ENCODE results near the gene GMIP. TPM values are rescaled to one million over a fixed set of nuclear protein-coding genes. Genes with fewer than 3 reads are reported as not detected.

GMIP gene
- total RNA-seq, 2 experiments from 2014 or later = 30.1 to 48.7 TPM

DNA sequence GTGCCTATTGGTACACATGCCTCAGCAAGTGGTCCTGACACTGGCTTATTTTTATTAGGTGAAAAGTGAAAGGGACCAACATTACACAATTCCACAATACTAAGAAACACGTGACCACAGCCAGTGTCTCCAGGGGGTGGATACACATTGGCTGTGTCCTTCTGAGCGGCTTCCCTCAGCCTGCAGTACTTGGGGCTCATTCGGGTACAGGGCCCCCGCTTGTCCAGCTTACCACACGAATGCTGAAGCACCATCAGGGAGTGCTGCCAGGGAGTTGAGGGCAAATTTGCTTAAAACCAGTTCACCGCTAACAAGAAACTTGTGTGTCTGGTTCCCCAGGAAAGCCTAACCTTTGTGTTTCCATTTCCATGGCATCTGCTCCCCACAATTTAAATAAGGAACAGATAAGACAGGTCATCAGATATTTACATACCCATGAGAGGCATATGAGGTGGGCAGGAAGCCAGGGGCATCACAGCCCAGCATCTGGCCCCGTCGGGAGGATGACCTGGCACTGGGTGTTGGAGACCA, 48.2 kb downstream of the GMIP start:
- intact Hi-C loops (cut with micrococcal nuclease; ENCODE audit: unreplicated experiment) = no loop called here
- H2AFZ ChIP-seq (ENCODE audit: low read length) = no peak overlapping the region
- no peaks in the 10 kb centered on the region for H4K20me1 ChIP-seq (ENCODE audit: insufficient read depth, low read length)
- H3K79me2 ChIP-seq (ENCODE audit: insufficient read depth, low read depth, low read length) = no peaks in the 10 kb centered on the region
- no peak overlapping the region for H3K4me2 ChIP-seq (ENCODE audit: low read length)
- BruUV-seq (replicated peaks) = no TSS peak
- no peak overlapping the region for H3K4me3 ChIP-seq (ENCODE audit: low read depth, low read length, poor library complexity, severe bottlenecking)
- no peak overlapping the region for H3K27ac ChIP-seq (ENCODE audit: low read depth, low read length, poor library complexity, severe bottlenecking)
- H3K4me1 ChIP-seq (ENCODE audit: insufficient read depth, low read length, poor library complexity, severe bottlenecking) = peaks cover 21% of the 10 kb centered on the region
- no peaks in the 10 kb centered on the region for H3K36me3 ChIP-seq (ENCODE audit: insufficient read depth, low read length)
- H3K9me3 ChIP-seq (ENCODE audit: low read length) = no peaks in the 10 kb centered on the region
- TF ChIP-seq EZH2phosphoT487 (IDR thresholded peaks at IDR 0.05; ENCODE audit: borderline replicate concordance, low read depth, low read length) = no peak
- TF ChIP-seq, protein P1, sequence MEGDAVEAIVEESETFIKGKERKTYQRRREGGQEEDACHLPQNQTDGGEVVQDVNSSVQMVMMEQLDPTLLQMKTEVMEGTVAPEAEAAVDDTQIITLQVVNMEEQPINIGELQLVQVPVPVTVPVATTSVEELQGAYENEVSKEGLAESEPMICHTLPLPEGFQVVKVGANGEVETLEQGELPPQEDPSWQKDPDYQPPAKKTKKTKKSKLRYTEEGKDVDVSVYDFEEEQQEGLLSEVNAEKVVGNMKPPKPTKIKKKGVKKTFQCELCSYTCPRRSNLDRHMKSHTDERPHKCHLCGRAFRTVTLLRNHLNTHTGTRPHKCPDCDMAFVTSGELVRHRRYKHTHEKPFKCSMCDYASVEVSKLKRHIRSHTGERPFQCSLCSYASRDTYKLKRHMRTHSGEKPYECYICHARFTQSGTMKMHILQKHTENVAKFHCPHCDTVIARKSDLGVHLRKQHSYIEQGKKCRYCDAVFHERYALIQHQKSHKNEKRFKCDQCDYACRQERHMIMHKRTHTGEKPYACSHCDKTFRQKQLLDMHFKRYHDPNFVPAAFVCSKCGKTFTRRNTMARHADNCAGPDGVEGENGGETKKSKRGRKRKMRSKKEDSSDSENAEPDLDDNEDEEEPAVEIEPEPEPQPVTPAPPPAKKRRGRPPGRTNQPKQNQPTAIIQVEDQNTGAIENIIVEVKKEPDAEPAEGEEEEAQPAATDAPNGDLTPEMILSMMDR (conservative IDR thresholded peaks at IDR 0.05; ENCODE audit: low read length) = no peak
- ChIA-PET CTCF (ENCODE audit: unreplicated experiment) (no interaction called here), POLR2A (no interaction called here)
- no peaks in the 10 kb centered on the region for H3K9me2 ChIP-seq (ENCODE audit: insufficient read depth, low read length)
- DNase-seq (ENCODE audit: low spot score) = no peak

DNA sequence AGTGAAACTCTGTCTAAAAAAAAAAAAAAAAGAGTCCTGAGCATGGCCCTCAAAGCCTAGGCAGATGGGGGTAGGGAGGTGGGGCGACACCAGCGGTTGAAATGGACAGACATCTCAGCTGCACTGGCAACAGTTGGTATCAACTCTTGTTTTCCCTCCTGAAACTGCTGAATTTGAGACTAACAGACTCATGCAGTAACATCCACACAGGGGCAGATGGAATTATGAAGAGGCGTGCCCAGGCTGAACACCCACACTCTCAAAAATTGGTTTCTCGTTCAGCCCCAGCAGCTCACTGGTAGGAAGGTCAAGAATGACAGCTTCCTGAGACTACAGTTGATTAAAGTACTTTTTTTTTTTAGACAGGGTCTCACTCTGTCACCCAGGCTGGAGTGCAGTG, 49.1 kb downstream of the GMIP start:
- CTCF ChIA-PET (ENCODE audit: unreplicated experiment) = no interaction called here
- no TSS peak for BruUV-seq (replicated peaks)
- Histone ChIP-seq H2AFZ (ENCODE audit: low read length) (no peak overlapping the region), H3K36me3 (ENCODE audit: insufficient read depth, low read length) (no peaks in the 10 kb centered on the region), H3K4me3 (ENCODE audit: low read depth, low read length, poor library complexity, severe bottlenecking) (no peak overlapping the region), H3K9me2 (ENCODE audit: insufficient read depth, low read length) (no peaks in the 10 kb centered on the region), H3K9me3 (ENCODE audit: low read length) (no peaks in the 10 kb centered on the region), H3K27ac (ENCODE audit: low read depth, low read length, poor library complexity, severe bottlenecking) (no peak overlapping the region), H3K4me1 (ENCODE audit: insufficient read depth, low read length, poor library complexity, severe bottlenecking) (peaks cover 21% of the 10 kb centered on the region), H3K79me2 (ENCODE audit: insufficient read depth, low read depth, low read length) (no peaks in the 10 kb centered on the region), H4K20me1 (ENCODE audit: insufficient read depth, low read length) (no peaks in the 10 kb centered on the region), H3K4me2 (ENCODE audit: low read length) (no peak overlapping the region)
- no peak for TF ChIP-seq EZH2phosphoT487 (IDR thresholded peaks at IDR 0.05; ENCODE audit: borderline replicate concordance, low read depth, low read length)
- TF ChIP-seq, protein P1 (conservative IDR thresholded peaks at IDR 0.05; ENCODE audit: low read length) = no peak
- intact Hi-C loops (cut with micrococcal nuclease; ENCODE audit: unreplicated experiment) = no loop called here
- no peak for DNase-seq (ENCODE audit: low spot score)
- POLR2A ChIA-PET = no interaction called here

DNA sequence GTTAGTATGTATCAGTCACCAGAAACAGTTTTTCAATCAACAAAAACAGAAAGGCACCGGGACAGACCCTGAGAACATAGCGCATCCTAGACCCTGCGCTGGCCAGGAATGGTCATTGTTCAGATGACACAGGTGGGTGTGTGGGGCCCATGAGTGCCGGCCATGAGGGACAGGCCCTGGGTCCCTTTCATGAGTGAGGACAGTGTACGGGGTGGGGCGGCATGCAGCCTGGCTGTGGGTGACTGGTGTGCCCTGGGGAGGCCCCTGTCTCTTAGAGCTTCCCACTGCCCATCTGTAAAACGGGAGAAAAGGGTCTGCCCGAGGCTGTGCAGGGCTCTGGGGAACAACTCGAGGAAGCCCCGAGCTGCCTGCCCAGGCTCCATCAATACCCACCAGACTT, 50.8 kb downstream of the GMIP start:
- no peak overlapping the region for H3K27ac ChIP-seq (ENCODE audit: low read depth, low read length, poor library complexity, severe bottlenecking)
- H3K9me3 ChIP-seq (ENCODE audit: low read length) = no peaks in the 10 kb centered on the region
- no peaks in the 10 kb centered on the region for H4K20me1 ChIP-seq (ENCODE audit: insufficient read depth, low read length)
- peaks cover 12% of the 10 kb centered on the region for H3K4me1 ChIP-seq (ENCODE audit: insufficient read depth, low read length, poor library complexity, severe bottlenecking)
- intact Hi-C loops (cut with micrococcal nuclease; ENCODE audit: unreplicated experiment) = no loop called here
- DNase-seq (ENCODE audit: low spot score) = no peak
- H3K79me2 ChIP-seq (ENCODE audit: insufficient read depth, low read depth, low read length) = no peaks in the 10 kb centered on the region
- no peaks in the 10 kb centered on the region for H3K36me3 ChIP-seq (ENCODE audit: insufficient read depth, low read length)
- H3K4me2 ChIP-seq (ENCODE audit: low read length) = no peak overlapping the region
- ChIA-PET CTCF (ENCODE audit: unreplicated experiment) (no interaction called here), POLR2A (interaction anchor here (0.9 to 1.1 kb wide), 2 partner anchors 25 to 41 kb away, joined by 3 read pairs; no protein-coding TSS in a partner anchor)
- TF ChIP-seq EZH2phosphoT487 (IDR thresholded peaks at IDR 0.05; ENCODE audit: borderline replicate concordance, low read depth, low read length) = no peak
- TF ChIP-seq, protein P1 (conservative IDR thresholded peaks at IDR 0.05; ENCODE audit: low read length) = no peak
- BruUV-seq (replicated peaks) = no TSS peak
- H3K4me3 ChIP-seq (ENCODE audit: low read depth, low read length, poor library complexity, severe bottlenecking) = no peak overlapping the region
- no peak overlapping the region for H2AFZ ChIP-seq (ENCODE audit: low read length)
- H3K9me2 ChIP-seq (ENCODE audit: insufficient read depth, low read length) = no peaks in the 10 kb centered on the region

Measured in OCI-LY7 (cell line).